Epidermal melanocyte (primary cell): ENCODE results near the gene PRDM13.
"Not testable (repeated sequence)": the region's sequence is repeated elsewhere in the genome, so short reads cannot be mapped to it uniquely, and the experiment has no call there.

Experiments used
- DNase-seq: peaks from one replicate; pipeline ENCODE4 v3.0.0; 2011; ENCODE audit warnings: low spot score; ENCODE audit not compliant: insufficient read length

PRDM13 gene

DNA sequence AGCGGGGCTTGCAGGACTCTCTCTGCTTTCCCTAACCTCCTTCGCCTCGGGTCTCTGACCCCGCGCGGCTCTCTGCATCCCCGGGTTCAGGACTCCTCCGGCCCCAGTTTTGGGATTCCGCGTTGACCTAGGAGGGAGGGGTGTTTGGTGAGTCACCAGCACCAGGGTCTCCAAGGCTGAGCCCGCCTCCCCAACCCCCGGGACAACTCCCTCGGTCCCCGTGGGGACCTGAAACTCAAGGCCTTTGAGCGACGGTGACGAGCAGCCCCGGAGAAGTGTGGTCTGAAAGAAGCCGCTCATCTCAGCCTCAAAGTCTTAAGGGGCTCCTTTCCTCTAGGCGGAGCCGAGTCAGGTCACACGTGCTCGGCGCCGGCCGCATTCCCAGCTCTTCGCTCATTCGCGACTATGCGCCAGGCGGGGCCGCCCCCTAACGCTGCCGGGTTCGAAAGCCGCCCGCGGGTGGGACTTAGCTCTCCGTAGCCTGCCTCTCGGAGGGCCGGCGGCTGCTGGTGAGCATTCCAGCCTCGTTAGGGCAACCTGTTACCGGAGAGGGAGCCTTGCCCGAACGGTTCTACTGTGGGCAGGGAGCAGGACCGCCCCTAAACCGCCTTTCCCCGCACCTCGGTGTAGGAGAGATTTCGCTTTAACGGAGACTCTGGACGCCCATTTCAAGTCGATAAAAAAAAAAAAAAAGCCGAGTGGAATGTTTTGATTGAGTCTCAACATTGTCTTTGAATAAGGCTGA is 3.0 kb upstream of the PRDM13 start:
- DNase-seq: no peak

DNA sequence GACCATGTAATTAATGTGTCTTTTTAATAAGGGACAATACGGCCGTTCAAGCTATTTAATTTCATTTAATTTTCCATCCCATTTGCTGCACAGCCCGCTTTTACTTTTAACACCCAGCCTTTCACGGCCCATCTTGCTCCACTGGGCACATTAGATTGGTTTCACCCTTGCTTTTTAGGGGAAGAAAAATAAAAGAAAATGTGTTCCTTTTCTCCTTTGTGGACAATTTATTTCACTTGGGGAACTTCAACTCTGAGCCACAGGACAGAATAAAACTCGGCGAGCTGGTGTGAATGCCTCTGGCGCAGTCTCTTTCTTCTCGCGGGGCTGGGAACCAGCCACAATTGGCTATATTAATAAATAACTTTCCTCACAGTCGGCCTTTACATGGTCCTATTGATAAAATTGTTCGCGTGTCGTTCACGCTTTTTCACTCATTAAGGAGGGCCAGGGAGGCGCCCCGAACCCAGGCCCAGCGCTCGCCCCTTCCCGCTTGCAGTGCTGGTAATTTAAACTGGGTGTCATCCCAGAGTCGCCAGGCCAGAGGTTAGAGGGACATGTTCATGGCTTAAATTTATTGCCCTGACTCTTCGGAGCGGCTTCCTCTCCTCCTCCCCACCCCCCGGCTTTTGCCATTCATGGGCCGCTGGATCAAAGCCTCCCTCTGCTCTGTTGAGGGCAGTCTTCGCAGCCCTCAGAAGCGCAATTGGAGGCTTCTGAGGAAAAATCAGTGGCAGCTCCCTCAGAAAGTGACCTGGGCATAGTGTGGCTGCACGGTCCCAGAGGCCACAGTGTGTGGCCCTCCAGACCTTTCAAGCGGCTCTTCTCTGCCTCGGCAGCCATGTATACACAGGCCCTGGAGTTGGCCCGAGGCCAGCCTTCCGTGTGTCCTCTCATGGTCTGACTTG is 2.2 kb upstream of the PRDM13 start:
- no peak for DNase-seq

GRCh38 chr6:99605074-99605734 is 1.4 kb upstream of the PRDM13 start:
- no peak for DNase-seq

GRCh38 chr6:99605911-99606655 is 550 bp upstream of the PRDM13 start:
- DNase-seq: no peak

DNA sequence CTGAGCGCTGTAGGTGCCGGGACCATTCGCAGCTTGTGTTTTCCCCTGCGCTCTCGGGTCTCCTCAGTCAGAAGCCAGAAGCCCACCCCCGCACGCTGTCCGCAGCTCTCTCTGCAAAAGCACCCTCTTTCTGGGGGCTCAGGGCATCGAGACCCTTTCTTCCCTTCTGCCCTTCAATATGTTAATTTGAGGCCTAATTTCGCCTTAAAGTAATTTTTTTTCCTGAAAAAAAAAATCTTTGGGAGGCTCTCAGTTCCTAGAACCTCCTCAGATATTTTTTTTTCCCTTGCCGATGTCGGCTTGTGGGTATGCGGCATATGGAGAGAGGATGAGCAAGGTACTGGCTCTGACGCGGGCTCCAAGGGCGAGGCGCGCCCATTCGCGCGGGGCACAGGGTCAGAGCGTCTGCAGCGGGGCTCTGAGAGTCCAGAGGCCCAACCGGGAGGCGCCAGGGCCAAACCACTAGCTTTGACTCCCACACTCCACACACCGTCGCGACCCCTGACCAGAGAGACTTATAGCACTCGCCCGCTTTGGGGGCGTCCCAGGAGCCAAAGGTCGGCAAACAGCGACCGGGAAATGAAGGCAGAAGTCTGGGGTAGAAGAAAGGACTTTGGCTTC is 893 bp downstream of the PRDM13 start:
- no peak for DNase-seq

DNA sequence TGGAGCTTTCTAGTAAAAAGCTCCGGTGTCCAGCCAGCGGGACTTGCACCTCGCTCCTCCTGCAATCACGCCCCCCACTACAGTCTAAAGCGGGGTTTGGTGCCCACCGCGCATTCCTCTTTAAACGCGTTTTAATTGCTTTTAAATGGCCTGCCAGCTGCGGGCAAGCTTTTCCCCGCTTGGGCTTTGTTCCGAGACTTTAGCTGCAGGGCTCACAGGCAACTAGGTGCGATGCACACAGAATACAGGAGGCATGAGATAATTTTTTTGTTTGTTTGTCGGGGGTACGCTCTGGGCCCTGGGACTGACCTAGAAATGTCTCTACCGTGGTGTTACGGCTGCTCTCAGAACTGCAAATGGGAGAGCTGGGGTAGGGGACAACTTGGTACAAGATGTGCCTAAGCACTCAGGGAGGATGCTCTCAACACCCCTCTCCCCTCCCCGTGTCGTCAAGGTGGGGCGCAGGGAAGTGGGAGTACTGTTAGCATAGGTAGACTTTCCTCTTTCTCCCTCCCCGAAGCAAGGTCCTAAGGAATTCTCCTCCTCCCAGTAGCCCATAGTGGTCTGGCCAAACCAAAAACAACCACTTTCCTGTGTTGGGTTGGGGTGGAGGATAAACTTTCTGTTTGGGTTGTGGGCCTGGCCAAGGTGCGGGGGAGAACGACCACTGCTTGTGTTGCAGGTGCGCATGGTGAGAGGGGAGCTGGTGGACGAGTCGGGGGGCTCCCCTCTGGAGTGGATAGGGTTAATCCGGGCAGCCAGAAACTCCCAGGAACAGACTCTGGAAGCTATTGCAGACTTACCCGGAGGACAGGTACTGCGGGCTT is 1.6 kb downstream of the PRDM13 start:
- DNase-seq: no peak

DNA sequence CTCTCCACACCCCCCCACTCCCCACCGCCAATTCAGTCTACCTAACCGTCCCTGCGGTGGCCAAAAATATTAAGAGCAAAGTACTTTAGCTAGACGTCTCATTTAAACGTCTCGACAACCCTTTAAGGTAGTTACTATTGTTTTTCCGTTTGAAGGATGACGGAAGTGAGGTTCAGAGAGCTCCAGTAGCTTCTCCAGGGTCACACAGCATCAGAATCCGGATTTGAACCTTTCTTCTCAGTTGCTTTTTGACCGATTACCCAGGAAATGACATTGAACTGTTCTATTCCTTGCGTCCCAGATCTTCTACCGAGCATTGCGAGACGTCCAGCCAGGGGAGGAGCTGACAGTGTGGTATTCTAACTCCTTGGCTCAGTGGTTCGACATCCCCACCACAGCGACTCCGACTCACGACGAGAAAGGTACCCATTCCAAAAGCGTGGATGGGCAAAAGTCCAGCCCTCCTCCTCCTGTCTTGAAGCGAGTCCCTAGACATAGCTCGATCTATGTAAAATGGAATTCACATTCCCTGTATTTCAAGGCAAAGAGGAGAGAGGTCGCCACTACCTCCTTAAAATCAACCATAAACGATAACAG is 2.4 kb downstream of the PRDM13 start:
- no peak for DNase-seq

- DNase-seq: no peak
Measured at GRCh38 chr6:99609905-99610489, 3.4 kb downstream of the PRDM13 start.

- DNase-seq: no peak
Measured at GRCh38 chr6:99611148-99611547, 4.5 kb downstream of the PRDM13 start.

DNA sequence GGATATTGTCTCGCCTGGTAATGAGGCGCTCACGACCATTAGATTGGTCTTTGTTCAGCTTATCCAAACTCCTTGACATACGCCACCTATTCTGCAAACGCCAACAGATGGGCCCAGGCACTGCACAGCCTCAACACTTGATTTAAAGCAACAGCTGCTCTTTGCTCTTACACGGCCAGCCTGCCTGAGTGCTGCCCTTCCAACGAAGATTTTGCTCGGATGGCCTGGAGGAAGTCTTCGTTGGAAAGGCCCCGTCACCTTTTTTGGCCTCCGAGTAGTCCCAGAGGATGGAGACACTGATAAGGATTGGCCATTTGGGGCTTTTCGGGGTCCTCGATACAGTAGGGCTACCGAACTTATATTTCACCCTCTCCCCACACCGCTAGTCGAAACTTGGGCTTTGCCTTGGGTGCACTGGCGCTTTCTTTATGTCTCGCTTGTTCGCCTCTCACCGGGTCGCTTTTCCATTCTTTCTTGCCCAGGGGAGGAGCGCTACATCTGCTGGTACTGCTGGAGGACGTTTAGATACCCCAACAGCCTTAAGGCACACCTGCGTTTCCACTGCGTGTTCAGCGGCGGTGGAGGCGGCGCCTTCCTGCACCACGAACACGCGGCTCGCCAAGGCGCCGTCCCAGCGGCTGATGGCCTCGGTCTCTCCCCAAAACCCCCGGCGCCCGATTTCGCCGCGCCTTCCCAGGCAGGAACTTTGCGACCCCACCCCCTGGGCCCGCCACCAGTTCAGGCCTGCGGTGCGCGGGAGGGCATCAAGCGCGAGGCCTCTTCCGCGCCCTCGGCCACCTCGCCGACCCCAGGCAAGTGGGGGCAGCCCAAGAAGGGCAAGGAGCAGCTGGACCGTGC is 6.1 kb downstream of the PRDM13 start:
- DNase-seq: no peak

DNA sequence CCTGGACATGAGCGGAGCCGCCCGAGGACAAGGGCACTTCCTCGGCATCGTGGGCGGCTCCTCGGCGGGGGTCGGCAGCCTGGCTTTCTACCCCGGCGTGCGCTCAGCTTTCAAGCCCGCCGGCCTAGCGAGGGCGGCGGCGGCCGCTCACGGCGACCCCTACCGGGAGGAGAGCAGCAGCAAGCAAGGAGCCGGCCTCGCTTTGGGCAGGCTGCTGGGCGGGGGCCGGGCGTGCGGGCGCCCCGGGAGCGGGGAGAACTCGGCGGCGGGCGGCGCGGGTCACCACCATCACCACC is 6.7 kb downstream of the PRDM13 start:
- no peak for DNase-seq

DNA sequence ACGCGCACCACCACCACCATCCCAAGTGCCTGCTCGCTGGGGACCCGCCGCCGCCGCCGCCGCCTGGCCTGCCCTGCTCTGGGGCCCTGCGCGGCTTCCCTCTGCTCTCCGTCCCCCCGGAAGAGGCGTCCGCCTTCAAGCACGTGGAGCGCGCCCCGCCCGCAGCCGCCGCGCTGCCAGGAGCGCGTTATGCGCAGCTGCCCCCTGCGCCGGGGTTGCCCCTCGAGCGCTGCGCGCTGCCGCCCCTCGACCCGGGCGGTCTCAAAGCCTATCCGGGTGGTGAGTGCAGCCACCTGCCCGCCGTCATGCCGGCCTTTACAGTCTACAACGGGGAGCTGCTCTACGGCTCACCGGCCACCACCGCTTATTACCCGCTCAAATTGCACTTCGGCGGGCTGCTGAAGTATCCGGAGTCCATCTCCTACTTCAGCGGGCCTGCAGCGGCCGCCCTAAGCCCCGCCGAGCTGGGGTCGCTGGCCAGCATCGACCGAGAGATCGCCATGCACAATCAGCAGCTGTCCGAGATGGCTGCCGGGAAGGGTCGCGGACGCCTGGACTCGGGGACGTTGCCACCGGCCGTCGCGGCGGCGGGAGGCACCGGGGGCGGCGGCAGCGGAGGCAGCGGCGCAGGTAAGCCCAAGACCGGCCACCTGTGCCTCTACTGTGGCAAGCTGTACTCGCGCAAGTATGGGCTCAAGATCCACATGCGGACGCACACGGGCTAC is 7.2 kb downstream of the PRDM13 start:
- no peak for DNase-seq

DNA sequence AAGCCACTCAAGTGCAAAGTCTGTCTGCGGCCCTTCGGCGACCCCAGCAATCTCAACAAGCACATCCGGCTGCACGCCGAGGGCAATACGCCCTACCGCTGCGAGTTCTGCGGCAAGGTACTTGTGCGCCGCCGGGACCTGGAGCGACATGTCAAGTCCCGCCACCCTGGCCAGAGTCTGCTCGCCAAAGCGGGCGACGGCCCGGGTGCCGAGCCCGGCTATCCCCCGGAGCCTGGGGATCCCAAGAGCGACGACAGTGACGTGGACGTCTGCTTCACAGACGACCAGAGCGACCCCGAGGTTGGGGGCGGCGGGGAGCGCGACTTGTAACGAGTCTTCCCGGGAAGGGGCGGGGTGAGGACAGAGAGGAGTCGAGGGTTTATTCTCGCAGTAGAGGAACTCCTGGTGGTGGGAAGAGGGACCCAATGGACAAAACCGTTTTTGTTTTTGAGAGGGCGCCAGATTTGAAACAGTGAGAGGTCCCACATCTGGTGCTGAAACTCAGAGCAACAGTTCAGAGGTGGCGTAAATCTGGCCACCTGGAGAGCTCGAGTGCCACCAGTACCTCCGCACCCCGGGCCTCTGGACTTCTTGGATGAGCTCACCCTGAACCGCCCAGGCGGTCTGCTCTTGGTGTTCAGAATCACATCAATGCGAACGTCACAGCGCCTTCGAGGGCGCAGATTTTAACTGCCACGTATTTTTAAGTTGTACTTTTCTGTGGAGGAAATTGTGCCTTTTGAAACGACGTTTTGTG is 8.0 kb downstream of the PRDM13 start:
- DNase-seq: no peak

DNA sequence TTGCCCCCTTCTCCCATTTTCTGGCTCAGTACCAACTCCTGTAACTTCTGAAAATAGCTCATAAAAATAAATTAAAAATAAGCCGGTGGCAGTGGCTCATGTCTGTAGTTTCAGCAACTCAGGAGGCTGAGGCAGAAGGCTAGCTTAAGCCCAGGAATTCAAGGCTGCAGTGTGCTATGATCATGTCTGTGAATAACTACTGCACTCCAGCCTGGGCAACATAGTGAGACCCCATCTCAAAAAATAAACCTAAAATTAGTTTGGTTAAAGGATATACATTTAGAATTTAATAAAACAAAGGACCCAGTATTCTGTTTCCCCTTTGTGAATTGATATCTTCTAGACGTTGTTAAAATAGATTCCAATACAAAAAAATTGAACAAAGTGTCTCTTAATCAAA is 10.5 kb downstream of the PRDM13 start:
- DNase-seq: no peak

DNA sequence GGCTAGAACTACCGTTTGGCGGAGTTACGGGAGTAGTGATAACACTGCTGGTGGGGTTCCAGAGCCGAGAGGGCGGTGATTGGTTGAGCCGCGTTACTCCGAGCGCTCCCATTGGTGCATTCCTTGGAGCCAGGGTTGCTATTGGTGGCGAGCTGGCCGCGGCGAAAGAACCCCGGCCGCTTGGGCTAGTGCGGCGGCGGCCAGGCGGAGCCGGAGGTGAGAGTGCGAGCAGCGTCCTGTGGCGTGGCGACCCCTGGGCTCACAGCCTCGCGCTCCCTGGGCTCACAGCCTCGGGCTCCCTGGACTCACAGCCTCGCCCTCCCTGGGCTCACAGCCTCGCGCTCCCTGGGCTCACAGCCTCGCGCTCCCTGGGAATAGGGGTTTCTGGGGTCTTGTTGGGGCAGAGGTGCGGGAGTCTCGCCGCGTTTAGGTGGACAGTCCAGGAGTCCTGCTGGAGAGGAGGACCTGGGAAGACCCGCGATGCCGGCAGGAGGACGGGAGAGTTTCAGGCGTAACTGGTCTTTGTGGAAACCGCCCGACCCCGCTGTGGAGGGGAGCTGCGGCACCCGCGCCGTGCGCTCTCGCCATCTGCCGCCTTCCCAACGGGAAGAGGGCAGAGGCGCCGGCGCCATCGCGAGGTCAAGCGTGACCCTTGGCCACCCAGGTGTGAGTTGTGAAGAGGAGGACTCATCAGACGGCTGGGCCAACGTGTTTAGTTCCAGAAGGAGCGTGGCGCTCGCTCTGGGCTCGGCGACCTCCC is 12.2 kb downstream of the PRDM13 start:
- DNase-seq: no peak

DNA sequence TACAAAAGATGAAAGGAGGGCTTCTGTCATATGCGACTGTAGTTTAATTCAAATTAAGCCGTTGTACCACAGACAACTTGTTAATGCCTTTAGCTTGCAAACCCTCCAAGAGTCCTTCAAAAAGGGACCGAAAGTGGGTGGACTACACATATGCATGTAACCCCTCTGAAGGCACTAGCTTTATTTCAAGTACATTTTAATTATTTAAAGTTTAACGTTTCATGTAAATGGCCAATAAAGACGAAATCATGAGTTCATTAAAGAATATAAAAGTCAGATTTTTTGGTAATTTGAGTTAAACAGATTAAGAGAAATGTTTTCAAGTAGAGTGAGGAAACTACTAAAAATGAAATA is 12.8 kb downstream of the PRDM13 start:
- no peak for DNase-seq

DNA sequence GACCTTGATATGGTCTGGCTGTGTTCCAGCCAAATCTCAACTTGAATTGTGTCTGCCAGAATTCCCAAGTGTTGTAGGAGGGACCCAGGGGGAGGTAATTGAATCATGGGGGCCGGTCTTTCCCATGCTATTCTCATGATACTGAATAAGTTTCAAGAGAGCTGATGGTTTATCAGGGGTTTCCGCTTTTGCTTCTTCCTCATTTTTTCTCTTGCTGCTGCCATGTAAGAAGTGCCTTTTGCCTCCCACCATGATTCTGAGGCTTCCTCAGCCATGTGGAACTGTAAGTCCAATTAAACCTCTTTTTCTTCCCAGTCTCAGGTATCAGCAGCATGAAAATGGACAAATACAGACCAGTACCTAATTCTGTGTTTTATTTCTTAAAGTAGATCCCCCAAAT is 15.4 kb downstream of the PRDM13 start:
- DNase-seq: not testable (repeated sequence)
